IPS-18a (cell line): ENCODE data around the gene ZNF136.

Experiments
- H3K27ac ChIP-seq: one replicate; pipeline ENCODE4 v1.5.1; 2013; ENCODE audit warnings: low read length
- H3K27me3 ChIP-seq: one replicate; pipeline ENCODE4 v1.6.1; 2013; ENCODE audit warnings: mild to moderate bottlenecking, low read length; ENCODE audit not compliant: control insufficient read depth, insufficient read depth
- H3K36me3 ChIP-seq: one replicate; pipeline ENCODE4 v1.6.1; 2013; ENCODE audit warnings: low read depth, low read length; ENCODE audit not compliant: control insufficient read depth
- H3K4me1 ChIP-seq: one replicate; pipeline ENCODE4 v1.6.1; 2013; ENCODE audit warnings: low read depth, low read length; ENCODE audit not compliant: control insufficient read depth
- H3K4me3 ChIP-seq: one replicate; pipeline ENCODE4 v1.5.1; 2013; ENCODE audit warnings: low read length
- H3K9ac ChIP-seq: one replicate; pipeline ENCODE4 v1.6.1; 2013; ENCODE audit warnings: mild to moderate bottlenecking, low read length, moderate library complexity
- H3K9me3 ChIP-seq: one replicate; pipeline ENCODE4 v1.6.1; 2013; ENCODE audit warnings: low read depth, low read length; ENCODE audit not compliant: control insufficient read depth

ZNF136 gene

GRCh38 chr19:12162882-12163806 lies at the start of gene ZNF136:
TSS of gene ZNF136 (plus strand) at chr19:12163096. CDS start at chr19:12163204, 108 bp downstream.
- Histone ChIP-seq H3K9me3 (no peaks in the 10 kb centered on the region), H3K36me3 (peaks cover 3% of the 10 kb centered on the region), H3K4me3 (peak within 1 kb of the TSS; percentile 82), H3K27ac (peak within 1 kb of the TSS; percentile 2), H3K27me3 (no peaks in the 10 kb centered on the region), H3K4me1 (peaks cover 4% of the 10 kb centered on the region), H3K9ac (peak within 1 kb of the TSS; percentile 81)

DNA sequence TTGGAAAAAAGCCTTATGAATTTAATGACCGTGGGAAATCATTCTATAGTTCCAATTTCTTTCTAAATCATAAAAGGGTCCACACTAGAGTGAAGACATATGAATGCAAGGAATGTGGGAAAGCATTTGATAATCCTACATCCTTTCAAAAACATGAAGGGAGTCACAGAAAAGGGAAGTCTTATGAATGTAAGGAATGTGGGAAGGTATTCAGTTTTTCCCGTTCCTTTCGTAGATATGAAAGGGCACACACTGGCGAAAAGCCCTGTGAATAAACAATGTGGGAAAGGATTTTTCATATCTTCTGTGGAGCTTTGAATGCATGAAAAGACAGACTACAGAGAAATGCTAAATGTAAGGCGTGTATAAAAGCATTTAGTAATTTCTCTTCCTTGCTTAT lies 49.8 kb upstream of the ZNF136 start:
- H3K4me3 ChIP-seq, result no peak overlapping the region
- H3K27ac ChIP-seq, result no peak overlapping the region
- H3K4me1 ChIP-seq, result no peaks in the 10 kb centered on the region
- H3K9ac ChIP-seq, result no peak overlapping the region
- peaks cover 45% of the 10 kb centered on the region for H3K9me3 ChIP-seq
- H3K27me3 ChIP-seq, result no peaks in the 10 kb centered on the region
- peaks cover 45% of the 10 kb centered on the region for H3K36me3 ChIP-seq

GRCh38 chr19:12117201-12117970 lies 45.5 kb upstream of the ZNF136 start:
- Histone ChIP-seq H3K9me3 (peaks cover 18% of the 10 kb centered on the region), H3K4me3 (no peak overlapping the region), H3K4me1 (no peaks in the 10 kb centered on the region), H3K9ac (no peak overlapping the region), H3K27ac (no peak overlapping the region), H3K36me3 (peaks cover 16% of the 10 kb centered on the region), H3K27me3 (no peaks in the 10 kb centered on the region)

DNA sequence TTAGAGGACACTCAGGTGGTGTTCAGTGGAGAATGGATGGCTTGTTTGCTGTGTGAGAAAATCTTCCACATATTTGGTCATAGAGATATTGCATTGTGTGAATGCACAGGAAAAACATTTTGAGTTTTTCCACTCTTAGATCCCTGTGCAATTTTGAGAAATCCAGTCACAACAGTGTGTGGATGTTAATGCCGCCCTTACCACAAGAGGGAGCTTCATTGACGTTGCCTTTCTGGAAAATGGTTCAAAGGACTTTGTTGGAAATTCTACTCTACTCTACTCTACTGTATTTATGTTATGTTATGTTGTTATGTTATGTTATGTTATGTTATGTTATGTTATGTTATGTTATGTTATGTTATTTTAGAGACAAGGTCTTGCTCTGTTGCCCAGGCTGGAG lies 36.2 kb upstream of the ZNF136 start:
- Histone ChIP-seq H3K36me3 (peaks cover 5% of the 10 kb centered on the region), H3K9me3 (peaks cover 6% of the 10 kb centered on the region), H3K27me3 (no peaks in the 10 kb centered on the region), H3K9ac (no peak overlapping the region), H3K27ac (no peak overlapping the region), H3K4me1 (no peaks in the 10 kb centered on the region), H3K4me3 (no peak overlapping the region)

- Histone ChIP-seq H3K4me3 (no peak overlapping the region), H3K9me3 (peaks cover 33% of the 10 kb centered on the region), H3K4me1 (no peaks in the 10 kb centered on the region), H3K27me3 (no peaks in the 10 kb centered on the region), H3K36me3 (peaks cover 48% of the 10 kb centered on the region), H3K27ac (no peak overlapping the region), H3K9ac (no peak overlapping the region)
These were observed 29.8 kb upstream of the ZNF136 start for GRCh38 chr19:12133069-12133468.

DNA sequence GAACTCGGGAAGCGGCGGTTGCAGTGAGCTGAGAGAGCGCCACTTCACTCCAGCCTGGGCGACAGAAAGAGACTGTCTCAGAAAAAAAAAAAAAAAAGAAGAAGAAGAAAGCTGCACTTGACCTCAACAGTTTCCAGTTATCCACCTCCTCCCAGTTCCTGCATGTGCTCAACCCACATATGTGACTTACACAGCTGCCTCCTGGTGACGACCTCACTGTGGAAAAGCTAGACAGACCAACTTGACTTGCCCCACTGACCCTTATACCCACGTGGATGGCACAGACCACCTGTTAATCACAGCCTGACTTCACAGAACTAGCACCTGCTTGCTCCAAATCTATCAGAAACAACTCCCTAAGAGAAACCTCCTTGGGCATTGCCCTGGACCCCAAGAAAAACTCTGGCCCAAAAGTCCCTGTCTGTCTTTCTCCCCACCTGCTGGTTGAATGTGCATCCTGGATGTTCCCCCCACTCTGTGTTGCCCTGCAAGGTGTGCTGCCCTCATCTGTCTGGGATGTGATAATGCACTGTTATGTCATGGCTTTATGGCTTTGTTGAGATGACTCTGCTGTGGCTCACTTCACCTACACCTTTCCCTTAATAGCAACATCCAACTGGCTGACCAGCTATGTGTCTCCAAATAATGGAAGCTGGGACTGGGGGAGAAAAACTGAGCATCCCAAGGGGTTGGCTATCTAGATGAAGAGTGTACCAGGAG lies 25.5 kb upstream of the ZNF136 start:
- no peak overlapping the region for H3K27ac ChIP-seq
- H3K36me3 ChIP-seq, result peaks cover 40% of the 10 kb centered on the region
- peaks cover 7% of the 10 kb centered on the region for H3K4me1 ChIP-seq

DNA sequence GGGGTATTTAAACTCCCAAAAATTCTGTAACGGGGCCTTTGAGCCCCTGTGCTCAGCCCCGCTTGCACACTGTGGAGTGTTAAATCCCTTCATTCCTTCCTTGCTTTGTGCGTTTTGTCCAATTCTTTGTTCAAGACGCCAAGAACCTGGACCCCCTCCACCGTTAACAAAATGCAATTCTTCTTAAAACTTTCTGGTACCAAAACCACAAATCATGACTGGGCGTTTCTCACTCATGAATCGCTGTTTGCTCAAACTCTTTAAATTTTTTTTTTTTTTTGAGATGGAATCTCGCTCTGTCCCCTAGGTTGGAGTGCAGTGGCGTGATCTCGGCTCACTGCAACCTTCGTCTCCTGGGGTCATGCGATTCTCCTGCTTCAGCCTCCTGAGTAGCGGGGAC lies 23.6 kb upstream of the ZNF136 start:
- peak overlapping the region; percentile 85 for H3K9ac ChIP-seq
- H3K9me3 ChIP-seq, result peaks cover 5% of the 10 kb centered on the region
- H3K27me3 ChIP-seq, result no peaks in the 10 kb centered on the region
- H3K4me3 ChIP-seq, result peak overlapping the region; percentile 75
- no peak overlapping the region for H3K27ac ChIP-seq
- H3K4me1 ChIP-seq, result peaks cover 7% of the 10 kb centered on the region
- peaks cover 29% of the 10 kb centered on the region for H3K36me3 ChIP-seq

More for the DNA sequence above, 25.5 kb upstream of the ZNF136 start:
- H3K27me3 ChIP-seq, result no peaks in the 10 kb centered on the region
- H3K4me3 ChIP-seq, result no peak overlapping the region
- peaks cover 21% of the 10 kb centered on the region for H3K9me3 ChIP-seq
- H3K9ac ChIP-seq, result no peak overlapping the region

DNA sequence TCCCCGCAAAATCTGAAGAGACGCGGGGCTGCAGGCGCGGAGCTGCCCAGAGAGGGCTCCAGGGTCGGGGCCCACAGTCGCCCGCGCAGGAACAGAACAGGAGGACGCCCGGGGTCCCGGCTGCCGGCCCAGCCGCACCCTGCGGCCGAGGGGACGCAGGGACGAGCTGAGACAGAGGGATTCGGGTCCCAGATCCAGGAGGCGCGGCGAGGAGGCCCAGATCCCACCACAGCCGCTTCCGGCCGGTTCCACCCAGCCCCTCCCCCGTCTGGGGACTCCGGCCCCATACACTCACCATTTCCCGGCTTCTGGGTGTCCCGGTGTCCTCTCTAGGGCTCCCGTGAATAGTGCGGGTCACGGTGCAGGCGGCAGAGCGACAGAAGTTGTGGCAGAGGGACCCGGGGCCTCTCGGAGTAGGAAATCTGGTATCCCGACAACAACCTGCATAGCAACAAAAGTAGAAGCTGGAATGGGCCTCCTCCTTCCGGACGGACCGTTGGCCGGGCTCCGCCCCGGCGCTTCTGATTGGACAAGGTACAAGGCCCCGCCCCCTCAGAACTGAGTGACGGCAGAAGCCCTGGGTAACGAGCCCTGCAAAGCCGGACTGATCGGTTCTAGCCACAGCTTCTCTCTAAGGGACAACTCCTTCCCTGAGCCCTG lies 22.9 kb upstream of the ZNF136 start, which contains the start of gene ZNF20:
ZNF20 (minus strand) TSS at position 466 of the 660 bp plus-strand sequence; CDS start at position 298, 168 bp downstream.
- Histone ChIP-seq H3K4me3 (peak within 1 kb of the TSS; percentile 75), H3K27ac (peak within 1 kb of the TSS; percentile 49), H3K36me3 (peaks cover 23% of the 10 kb centered on the region), H3K27me3 (no peaks in the 10 kb centered on the region), H3K9ac (peak within 1 kb of the TSS; percentile 85), H3K9me3 (no peaks in the 10 kb centered on the region), H3K4me1 (peaks cover 7% of the 10 kb centered on the region)

- H3K27me3 ChIP-seq, result no peaks in the 10 kb centered on the region
- H3K27ac ChIP-seq, result no peak overlapping the region
- no peaks in the 10 kb centered on the region for H3K9me3 ChIP-seq
- peaks cover 23% of the 10 kb centered on the region for H3K36me3 ChIP-seq
- peaks cover 7% of the 10 kb centered on the region for H3K4me1 ChIP-seq
- no peak overlapping the region for H3K9ac ChIP-seq
- peak overlapping the region; percentile 75 for H3K4me3 ChIP-seq
These were observed 22.1 kb upstream of the ZNF136 start for GRCh38 chr19:12140545-12141404.

- H3K4me1 ChIP-seq, result peaks cover 7% of the 10 kb centered on the region
- H3K4me3 ChIP-seq, result no peak overlapping the region
- no peak overlapping the region for H3K27ac ChIP-seq
- H3K9ac ChIP-seq, result no peak overlapping the region
- no peaks in the 10 kb centered on the region for H3K27me3 ChIP-seq
- H3K9me3 ChIP-seq, result no peaks in the 10 kb centered on the region
- peaks cover 29% of the 10 kb centered on the region for H3K36me3 ChIP-seq
These were observed 21.5 kb upstream of the ZNF136 start for GRCh38 chr19:12141405-12141736.
